GM23338 (cell line): ENCODE results near the gene CHD2. TPM values are rescaled to one million over a fixed set of nuclear protein-coding genes. Genes with fewer than 3 reads are reported as not detected.

ENCODE experiments used
- ATAC-seq: fragments of 200-7000 bp; cut with Tn5 transposase; 3 replicates; pipeline ENCODE4 v1.9.1; 2020
- DNase-seq: peaks from one replicate; pipeline ENCODE4 v3.0.0-alpha.2; 2015; ENCODE audit warnings: low spot score
- H2AFZ ChIP-seq: fragments of 200-600 bp; sonication (generic); 2 replicates; pipeline ENCODE4 v1.8.0; 2016; ENCODE audit warnings: antibody characterized with exemption, mild to moderate bottlenecking, moderate library complexity
- H3F3A ChIP-seq: fragments of 200-600 bp; sonication (generic); replicated peaks from 2 replicates; pipeline ENCODE4 v1.8.0; 2017; ENCODE audit warnings: antibody characterized with exemption, mixed run types, low read depth
- H3K27ac ChIP-seq: fragments of 200-600 bp; sonication (generic); 2 replicates; pipeline ENCODE4 v1.6.1; 2016; ENCODE audit warnings: low read depth
- H3K27me3 ChIP-seq: fragments of 200-600 bp; sonication (generic); 2 replicates; pipeline ENCODE4 v1.8.0; 2016; ENCODE audit warnings: mild to moderate bottlenecking, mixed run types, moderate library complexity; ENCODE audit not compliant: insufficient read depth
- H3K36me3 ChIP-seq: fragments of 200-600 bp; sonication (generic); 2 replicates; pipeline ENCODE4 v1.8.0; 2016; ENCODE audit warnings: mild to moderate bottlenecking; ENCODE audit not compliant: insufficient read depth
- H3K4me1 ChIP-seq: fragments of 200-600 bp; sonication (generic); 2 replicates; pipeline ENCODE4 v1.8.0; 2016; ENCODE audit warnings: mild to moderate bottlenecking, moderate library complexity; ENCODE audit not compliant: insufficient read depth
- H3K4me2 ChIP-seq: fragments of 200-600 bp; sonication (generic); 2 replicates; pipeline ENCODE4 v1.7.1; 2017; ENCODE audit warnings: mixed run types
- H3K4me3 ChIP-seq: fragments of 200-600 bp; sonication (generic); 2 replicates; pipeline ENCODE4 v1.6.1; 2016; ENCODE audit warnings: mixed run types
- H3K79me2 ChIP-seq: fragments of 200-600 bp; sonication (generic); replicated peaks from 2 replicates; pipeline ENCODE4 v1.8.0; 2017; ENCODE audit warnings: mild to moderate bottlenecking; ENCODE audit not compliant: insufficient read depth
- H3K9me2 ChIP-seq: fragments of 200-600 bp; sonication (generic); 2 replicates; pipeline ENCODE4 v1.8.0; 2017; ENCODE audit not compliant: insufficient read depth
- H4K20me1 ChIP-seq: fragments of 200-600 bp; sonication (generic); replicated peaks from 2 replicates; pipeline ENCODE4 v1.8.0; 2017; ENCODE audit warnings: mild to moderate bottlenecking; ENCODE audit not compliant: insufficient read depth
- H3K27ac Mint-ChIP-seq: 2 replicates; pipeline ENCODE4 v1.8.0; 2020; ENCODE audit warnings: inconsistent platforms, mild to moderate bottlenecking, moderate library complexity, mixed read lengths
- H3K27me3 Mint-ChIP-seq: 3 replicates; pipeline ENCODE4 v1.8.0; 2022; ENCODE audit warnings: low read depth, mild to moderate bottlenecking, moderate library complexity, mixed read lengths, inconsistent platforms; ENCODE audit not compliant: insufficient read depth, poor library complexity
- H3K36me3 Mint-ChIP-seq: 3 replicates; pipeline ENCODE4 v1.8.0; 2021; ENCODE audit warnings: low read depth, mild to moderate bottlenecking, inconsistent platforms, moderate library complexity, mixed read lengths
- H3K4me1 Mint-ChIP-seq: 3 replicates; pipeline ENCODE4 v1.8.0; 2020; ENCODE audit warnings: mild to moderate bottlenecking, inconsistent platforms, mixed read lengths
- H3K4me3 Mint-ChIP-seq: 3 replicates; pipeline ENCODE4 v1.8.0; 2021; ENCODE audit warnings: moderate library complexity, mild to moderate bottlenecking, inconsistent platforms, mixed read lengths
- H3K9me3 Mint-ChIP-seq: 3 replicates; pipeline ENCODE4 v1.8.0; 2020; ENCODE audit warnings: moderate library complexity, mild to moderate bottlenecking, inconsistent platforms, mixed read lengths
- CREB1 ChIP-seq: fragments of 250-450 bp; sonication (Bioruptor Pico); IDR thresholded peaks from 2 replicates; pipeline ENCODE4 v1.5.0; 2020; ENCODE audit warnings: low read depth, mild to moderate bottlenecking, moderate library complexity
- EZH2 ChIP-seq: fragments of 200-600 bp; sonication (generic); IDR thresholded peaks from one replicate; pipeline ENCODE4 v1.8.0; 2017; ENCODE audit warnings: antibody characterized with exemption, mild to moderate bottlenecking, low read depth; ENCODE audit not compliant: unreplicated experiment
- EZH2phosphoT487 ChIP-seq: fragments of 200-600 bp; sonication (generic); IDR thresholded peaks from one replicate; pipeline ENCODE4 v1.8.1; 2018; ENCODE audit warnings: antibody characterized with exemption; ENCODE audit not compliant: unreplicated experiment
- JUNB ChIP-seq: IDR thresholded peaks from one replicate; pipeline ENCODE4 v1.6.1; 2016; ENCODE audit warnings: antibody characterized with exemption; ENCODE audit not compliant: unreplicated experiment
- NANOG ChIP-seq: IDR thresholded peaks from 2 replicates; pipeline ENCODE4 v1.6.1; 2016; ENCODE audit warnings: antibody characterized with exemption, borderline replicate concordance
- POLR2AphosphoS5 ChIP-seq: IDR thresholded peaks from 2 replicates; pipeline ENCODE4 v1.6.1; 2016; ENCODE audit warnings: antibody characterized with exemption, low read depth
- STAT1 ChIP-seq: IDR thresholded peaks from one replicate; pipeline ENCODE4 v1.6.1; 2016; ENCODE audit warnings: antibody characterized with exemption; ENCODE audit not compliant: unreplicated experiment
- ZNF114 ChIP-seq: fragments of 250-450 bp; sonication (Bioruptor Pico); IDR thresholded peaks from 2 replicates; pipeline ENCODE4 v1.5.0; 2020; ENCODE audit warnings: mild to moderate bottlenecking, moderate library complexity
- ZNF331 ChIP-seq: fragments of 250-450 bp; sonication (Bioruptor Pico); IDR thresholded peaks from 2 replicates; pipeline ENCODE4 v1.5.0; 2020; ENCODE audit warnings: low read depth, mild to moderate bottlenecking, moderate library complexity
- polyA plus RNA-seq: library from polyadenylated mRNA; unstranded; fragments of >200 nt; fragmentation: Nextera tagmentation; extraction: Ambion mirVana; gene quantifications from 2 replicates; pipeline ENCODE4 v1.2.1, GENCODE V29; 2016
- total RNA-seq: library from RNA; depleted of rRNA; stranded (reverse); fragments of >200 nt; shearing (Covaris generic); gene quantifications from 2 replicates; pipeline ENCODE4 v1.2.3, GENCODE V29; 2014
- TF ChIP-seq, protein P1 (sequence below): fragments of 250-450 bp; sonication (Bioruptor Pico); IDR thresholded peaks from 2 replicates; pipeline ENCODE4 v1.5.0; 2020; ENCODE audit warnings: mild to moderate bottlenecking, moderate library complexity
- TF ChIP-seq, protein P2 (sequence below): IDR thresholded peaks from 2 replicates; pipeline ENCODE4 v1.6.1; 2016; ENCODE audit warnings: antibody characterized with exemption
- TF ChIP-seq, protein P3 (sequence below), 2 experiments: fragments of 200-600 bp in 1 of 2; sonication (generic) in 1 of 2; conservative IDR thresholded peaks; 2 replicates each; pipeline versions ENCODE4 v1.5.1 to v1.6.1; 2016 to 2017; ENCODE audit warnings: antibody characterized with exemption in 2 of 2, low read depth in 2 of 2, mild to moderate bottlenecking in 2 of 2, moderate library complexity in 1 of 2
- TF ChIP-seq, protein P4 (sequence below): IDR thresholded peaks from one replicate; pipeline ENCODE4 v1.6.1; 2018; ENCODE audit warnings: antibody characterized with exemption; ENCODE audit not compliant: unreplicated experiment

Gene CHD2
- total and polyA plus RNA-seq, 2 experiments from 2014 or later: 119 to 130 TPM

DNA sequence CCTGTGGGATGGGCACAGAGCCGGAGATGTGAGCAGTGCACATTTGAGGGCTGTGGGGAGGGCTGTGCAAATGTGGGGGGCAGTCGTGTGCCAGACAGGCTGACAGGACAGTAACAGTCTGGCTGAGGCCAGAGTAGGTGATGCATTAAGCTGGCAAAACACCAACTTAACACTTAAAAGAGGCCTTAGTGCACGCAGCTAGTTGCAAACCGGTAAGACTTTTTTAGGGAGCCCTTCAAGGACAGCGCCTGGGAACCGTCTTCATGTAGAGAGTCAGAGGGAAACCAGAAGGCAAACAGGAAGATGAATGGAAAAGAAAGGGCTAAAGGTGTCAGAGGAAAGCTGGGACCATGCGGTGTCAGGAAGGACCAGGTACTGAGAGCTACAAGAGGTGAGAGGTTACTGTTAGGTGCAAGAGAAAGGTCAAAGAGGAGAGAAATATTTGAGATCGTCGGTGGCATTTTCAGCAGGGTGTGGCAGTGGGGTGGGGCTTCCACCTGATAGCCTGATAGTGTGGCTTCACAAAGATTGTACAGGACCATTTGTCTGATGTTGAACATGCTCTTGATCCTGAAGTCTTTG is 30.0 kb upstream of the CHD2 start:
- peak; percentile 34 for ATAC-seq
- Histone ChIP-seq H3K79me2 (no peaks in the 10 kb centered on the region), H3K4me3 (no peak overlapping the region), H3K4me2 (no peak overlapping the region), H3K4me1 (peaks cover 8% of the 10 kb centered on the region; the same call in 1 of the 2 replicates), H4K20me1 (no peaks in the 10 kb centered on the region), H2AFZ (peak overlapping the region; percentile 75; the same call in 1 of the 2 replicates), H3K27ac (no peak overlapping the region), H3F3A (peaks cover 5% of the 10 kb centered on the region; the same call in 1 of the 2 replicates), H3K36me3 (no peaks in the 10 kb centered on the region), H3K9me2 (no peaks in the 10 kb centered on the region), H3K27me3 (no peaks in the 10 kb centered on the region)
- Mint-ChIP-seq H3K36me3 (no peaks in the 10 kb centered on the region), H3K4me1 (peaks cover 7% of the 10 kb centered on the region; the same call in 2 of the 3 replicates), H3K9me3 (no peaks in the 10 kb centered on the region), H3K27ac (no peak overlapping the region), H3K27me3 (no peaks in the 10 kb centered on the region), H3K4me3 (no peak overlapping the region)
- TF ChIP-seq STAT1 (no peak), EZH2phosphoT487 (no peak), POLR2AphosphoS5 (no peak), JUNB (no peak), ZNF331 (CRISPR knock-in tag) (no peak), CREB1 (CRISPR knock-in tag) (no peak), NANOG (no peak), EZH2 (no peak), ZNF114 (no peak)
- TF ChIP-seq, protein P1, sequence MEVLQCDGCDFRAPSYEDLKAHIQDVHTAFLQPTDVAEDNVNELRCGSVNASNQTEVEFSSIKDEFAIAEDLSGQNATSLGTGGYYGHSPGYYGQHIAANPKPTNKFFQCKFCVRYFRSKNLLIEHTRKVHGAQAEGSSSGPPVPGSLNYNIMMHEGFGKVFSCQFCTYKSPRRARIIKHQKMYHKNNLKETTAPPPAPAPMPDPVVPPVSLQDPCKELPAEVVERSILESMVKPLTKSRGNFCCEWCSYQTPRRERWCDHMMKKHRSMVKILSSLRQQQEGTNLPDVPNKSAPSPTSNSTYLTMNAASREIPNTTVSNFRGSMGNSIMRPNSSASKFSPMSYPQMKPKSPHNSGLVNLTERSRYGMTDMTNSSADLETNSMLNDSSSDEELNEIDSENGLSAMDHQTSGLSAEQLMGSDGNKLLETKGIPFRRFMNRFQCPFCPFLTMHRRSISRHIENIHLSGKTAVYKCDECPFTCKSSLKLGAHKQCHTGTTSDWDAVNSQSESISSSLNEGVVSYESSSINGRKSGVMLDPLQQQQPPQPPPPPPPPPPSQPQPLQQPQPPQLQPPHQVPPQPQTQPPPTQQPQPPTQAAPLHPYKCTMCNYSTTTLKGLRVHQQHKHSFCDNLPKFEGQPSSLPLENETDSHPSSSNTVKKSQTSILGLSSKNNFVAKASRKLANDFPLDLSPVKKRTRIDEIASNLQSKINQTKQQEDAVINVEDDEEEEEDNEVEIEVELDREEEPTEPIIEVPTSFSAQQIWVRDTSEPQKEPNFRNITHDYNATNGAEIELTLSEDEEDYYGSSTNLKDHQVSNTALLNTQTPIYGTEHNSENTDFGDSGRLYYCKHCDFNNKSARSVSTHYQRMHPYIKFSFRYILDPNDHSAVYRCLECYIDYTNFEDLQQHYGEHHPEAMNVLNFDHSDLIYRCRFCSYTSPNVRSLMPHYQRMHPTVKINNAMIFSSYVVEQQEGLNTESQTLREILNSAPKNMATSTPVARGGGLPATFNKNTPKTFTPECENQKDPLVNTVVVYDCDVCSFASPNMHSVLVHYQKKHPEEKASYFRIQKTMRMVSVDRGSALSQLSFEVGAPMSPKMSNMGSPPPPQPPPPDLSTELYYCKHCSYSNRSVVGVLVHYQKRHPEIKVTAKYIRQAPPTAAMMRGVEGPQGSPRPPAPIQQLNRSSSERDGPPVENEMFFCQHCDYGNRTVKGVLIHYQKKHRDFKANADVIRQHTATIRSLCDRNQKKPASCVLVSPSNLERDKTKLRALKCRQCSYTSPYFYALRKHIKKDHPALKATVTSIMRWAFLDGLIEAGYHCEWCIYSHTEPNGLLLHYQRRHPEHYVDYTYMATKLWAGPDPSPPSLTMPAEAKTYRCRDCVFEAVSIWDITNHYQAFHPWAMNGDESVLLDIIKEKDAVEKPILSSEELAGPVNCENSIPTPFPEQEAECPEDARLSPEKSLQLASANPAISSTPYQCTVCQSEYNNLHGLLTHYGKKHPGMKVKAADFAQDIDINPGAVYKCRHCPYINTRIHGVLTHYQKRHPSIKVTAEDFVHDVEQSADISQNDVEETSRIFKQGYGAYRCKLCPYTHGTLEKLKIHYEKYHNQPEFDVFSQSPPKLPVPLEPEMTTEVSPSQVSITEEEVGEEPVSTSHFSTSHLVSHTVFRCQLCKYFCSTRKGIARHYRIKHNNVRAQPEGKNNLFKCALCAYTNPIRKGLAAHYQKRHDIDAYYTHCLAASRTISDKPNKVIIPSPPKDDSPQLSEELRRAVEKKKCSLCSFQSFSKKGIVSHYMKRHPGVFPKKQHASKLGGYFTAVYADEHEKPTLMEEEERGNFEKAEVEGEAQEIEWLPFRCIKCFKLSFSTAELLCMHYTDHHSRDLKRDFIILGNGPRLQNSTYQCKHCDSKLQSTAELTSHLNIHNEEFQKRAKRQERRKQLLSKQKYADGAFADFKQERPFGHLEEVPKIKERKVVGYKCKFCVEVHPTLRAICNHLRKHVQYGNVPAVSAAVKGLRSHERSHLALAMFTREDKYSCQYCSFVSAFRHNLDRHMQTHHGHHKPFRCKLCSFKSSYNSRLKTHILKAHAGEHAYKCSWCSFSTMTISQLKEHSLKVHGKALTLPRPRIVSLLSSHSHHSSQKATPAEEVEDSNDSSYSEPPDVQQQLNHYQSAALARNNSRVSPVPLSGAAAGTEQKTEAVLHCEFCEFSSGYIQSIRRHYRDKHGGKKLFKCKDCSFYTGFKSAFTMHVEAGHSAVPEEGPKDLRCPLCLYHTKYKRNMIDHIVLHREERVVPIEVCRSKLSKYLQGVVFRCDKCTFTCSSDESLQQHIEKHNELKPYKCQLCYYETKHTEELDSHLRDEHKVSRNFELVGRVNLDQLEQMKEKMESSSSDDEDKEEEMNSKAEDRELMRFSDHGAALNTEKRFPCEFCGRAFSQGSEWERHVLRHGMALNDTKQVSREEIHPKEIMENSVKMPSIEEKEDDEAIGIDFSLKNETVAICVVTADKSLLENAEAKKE (CRISPR knock-in tag): no peak
- TF ChIP-seq, protein P2, sequence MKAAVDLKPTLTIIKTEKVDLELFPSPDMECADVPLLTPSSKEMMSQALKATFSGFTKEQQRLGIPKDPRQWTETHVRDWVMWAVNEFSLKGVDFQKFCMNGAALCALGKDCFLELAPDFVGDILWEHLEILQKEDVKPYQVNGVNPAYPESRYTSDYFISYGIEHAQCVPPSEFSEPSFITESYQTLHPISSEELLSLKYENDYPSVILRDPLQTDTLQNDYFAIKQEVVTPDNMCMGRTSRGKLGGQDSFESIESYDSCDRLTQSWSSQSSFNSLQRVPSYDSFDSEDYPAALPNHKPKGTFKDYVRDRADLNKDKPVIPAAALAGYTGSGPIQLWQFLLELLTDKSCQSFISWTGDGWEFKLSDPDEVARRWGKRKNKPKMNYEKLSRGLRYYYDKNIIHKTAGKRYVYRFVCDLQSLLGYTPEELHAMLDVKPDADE: no peak
- TF ChIP-seq, protein P3, sequence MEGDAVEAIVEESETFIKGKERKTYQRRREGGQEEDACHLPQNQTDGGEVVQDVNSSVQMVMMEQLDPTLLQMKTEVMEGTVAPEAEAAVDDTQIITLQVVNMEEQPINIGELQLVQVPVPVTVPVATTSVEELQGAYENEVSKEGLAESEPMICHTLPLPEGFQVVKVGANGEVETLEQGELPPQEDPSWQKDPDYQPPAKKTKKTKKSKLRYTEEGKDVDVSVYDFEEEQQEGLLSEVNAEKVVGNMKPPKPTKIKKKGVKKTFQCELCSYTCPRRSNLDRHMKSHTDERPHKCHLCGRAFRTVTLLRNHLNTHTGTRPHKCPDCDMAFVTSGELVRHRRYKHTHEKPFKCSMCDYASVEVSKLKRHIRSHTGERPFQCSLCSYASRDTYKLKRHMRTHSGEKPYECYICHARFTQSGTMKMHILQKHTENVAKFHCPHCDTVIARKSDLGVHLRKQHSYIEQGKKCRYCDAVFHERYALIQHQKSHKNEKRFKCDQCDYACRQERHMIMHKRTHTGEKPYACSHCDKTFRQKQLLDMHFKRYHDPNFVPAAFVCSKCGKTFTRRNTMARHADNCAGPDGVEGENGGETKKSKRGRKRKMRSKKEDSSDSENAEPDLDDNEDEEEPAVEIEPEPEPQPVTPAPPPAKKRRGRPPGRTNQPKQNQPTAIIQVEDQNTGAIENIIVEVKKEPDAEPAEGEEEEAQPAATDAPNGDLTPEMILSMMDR (conservative IDR thresholded peaks at IDR 0.05; ENCODE audit: low read depth in 2 of 2): no peak
- TF ChIP-seq, protein P4, sequence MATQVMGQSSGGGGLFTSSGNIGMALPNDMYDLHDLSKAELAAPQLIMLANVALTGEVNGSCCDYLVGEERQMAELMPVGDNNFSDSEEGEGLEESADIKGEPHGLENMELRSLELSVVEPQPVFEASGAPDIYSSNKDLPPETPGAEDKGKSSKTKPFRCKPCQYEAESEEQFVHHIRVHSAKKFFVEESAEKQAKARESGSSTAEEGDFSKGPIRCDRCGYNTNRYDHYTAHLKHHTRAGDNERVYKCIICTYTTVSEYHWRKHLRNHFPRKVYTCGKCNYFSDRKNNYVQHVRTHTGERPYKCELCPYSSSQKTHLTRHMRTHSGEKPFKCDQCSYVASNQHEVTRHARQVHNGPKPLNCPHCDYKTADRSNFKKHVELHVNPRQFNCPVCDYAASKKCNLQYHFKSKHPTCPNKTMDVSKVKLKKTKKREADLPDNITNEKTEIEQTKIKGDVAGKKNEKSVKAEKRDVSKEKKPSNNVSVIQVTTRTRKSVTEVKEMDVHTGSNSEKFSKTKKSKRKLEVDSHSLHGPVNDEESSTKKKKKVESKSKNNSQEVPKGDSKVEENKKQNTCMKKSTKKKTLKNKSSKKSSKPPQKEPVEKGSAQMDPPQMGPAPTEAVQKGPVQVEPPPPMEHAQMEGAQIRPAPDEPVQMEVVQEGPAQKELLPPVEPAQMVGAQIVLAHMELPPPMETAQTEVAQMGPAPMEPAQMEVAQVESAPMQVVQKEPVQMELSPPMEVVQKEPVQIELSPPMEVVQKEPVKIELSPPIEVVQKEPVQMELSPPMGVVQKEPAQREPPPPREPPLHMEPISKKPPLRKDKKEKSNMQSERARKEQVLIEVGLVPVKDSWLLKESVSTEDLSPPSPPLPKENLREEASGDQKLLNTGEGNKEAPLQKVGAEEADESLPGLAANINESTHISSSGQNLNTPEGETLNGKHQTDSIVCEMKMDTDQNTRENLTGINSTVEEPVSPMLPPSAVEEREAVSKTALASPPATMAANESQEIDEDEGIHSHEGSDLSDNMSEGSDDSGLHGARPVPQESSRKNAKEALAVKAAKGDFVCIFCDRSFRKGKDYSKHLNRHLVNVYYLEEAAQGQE: no peak
- DNase-seq: no peak
